Measurements from ENCODE around the gene VPS16.

Gene VPS16

GRCh38 chr20:2835331-2835796 lies 5.2 kb upstream of the VPS16 start:
- no peak for DNase-seq (ENCODE audit: low read depth in 2 of 2)

DNA sequence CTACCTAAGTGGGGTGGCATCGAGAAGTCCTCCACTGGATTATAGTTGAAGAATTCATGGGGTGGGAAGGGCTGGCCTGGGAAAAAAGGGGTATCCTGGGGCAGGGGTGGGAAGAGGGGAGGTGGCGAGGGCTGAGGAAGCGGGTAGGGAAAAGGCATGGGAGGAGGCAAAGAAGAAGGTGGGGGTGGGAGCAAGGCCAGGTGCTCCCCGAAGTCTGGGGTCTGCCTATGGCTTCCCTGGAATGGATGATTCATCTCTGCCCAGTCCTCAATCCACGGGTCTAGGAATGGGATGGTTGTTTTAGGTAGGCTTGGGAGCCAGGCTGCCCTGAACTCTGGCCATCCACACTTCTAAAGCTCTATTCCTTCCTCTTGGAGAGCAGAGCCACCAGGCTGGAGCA lies 4.5 kb upstream of the VPS16 start:
- no peak for DNase-seq (ENCODE audit: low read depth in 2 of 2)

GRCh38 chr20:2837221-2837960 lies 3.2 kb upstream of the VPS16 start:
- DNase-seq (ENCODE audit: low read depth in 2 of 2), result no peak

DNA sequence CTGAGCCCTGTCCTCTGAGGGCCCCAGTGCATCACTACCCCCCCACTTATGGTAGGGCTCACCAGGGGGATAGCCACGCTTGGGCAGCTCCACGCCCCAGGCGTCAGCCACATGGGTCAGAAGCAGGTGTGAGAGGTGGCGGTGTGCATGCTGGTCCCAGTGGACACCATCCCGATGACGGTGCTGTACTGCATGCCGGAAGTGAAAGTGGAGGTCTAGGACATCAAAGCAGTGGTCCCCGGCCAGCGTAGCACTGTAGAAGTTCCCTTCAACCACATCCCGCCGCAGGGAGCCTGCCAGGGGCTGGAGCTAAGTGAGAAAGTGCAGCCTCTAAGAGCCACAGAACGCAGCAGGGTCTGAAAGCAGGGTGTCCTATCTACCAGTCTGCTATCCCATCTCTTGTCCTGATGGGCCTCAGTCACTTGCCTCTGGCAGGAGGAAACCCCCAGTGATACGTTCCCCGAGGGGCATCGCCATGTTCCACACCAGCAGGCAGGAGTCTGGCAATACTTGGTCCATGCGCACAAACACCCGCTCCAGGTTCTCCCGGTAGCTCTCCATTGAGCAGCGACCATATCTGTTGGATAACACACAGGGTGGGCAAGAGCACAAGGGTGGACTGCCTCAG lies 2.3 kb upstream of the VPS16 start:
- DNase-seq (ENCODE audit: low read depth in 2 of 2), result no peak

- no peak for DNase-seq (ENCODE audit: low read depth in 2 of 2)
These were observed 1.5 kb upstream of the VPS16 start for GRCh38 chr20:2838847-2839671.

DNA sequence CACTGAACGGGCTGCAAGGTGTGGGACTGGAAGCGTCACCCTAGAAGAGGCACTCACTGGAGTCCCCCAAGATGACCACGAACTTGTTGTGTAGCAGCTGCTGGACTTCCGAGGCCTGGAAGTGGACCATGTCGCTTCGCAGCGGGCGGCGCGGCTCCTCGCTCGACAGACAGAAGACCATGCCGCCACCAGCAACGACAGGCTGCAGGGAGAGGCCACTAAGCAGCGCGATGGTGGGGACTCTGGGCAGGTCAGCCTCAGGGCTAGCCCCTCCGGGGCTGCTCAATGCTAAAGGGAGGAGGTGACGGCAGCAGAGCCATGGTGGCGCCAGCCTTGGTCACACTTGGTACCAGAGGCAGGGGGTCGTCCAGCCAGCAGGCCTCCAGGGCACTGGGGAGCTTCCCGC lies 810 bp upstream of the VPS16 start:
- DNase-seq (ENCODE audit: low read depth in 2 of 2), result no peak

- DNase-seq (ENCODE audit: low read depth in 2 of 2), result peak in 1 of 2 experiments; percentile 15
These were observed 504 bp downstream of the VPS16 start for GRCh38 chr20:2840967-2841531.

- DNase-seq (ENCODE audit: low read depth in 2 of 2), result no peak
These were observed 5.1 kb downstream of the VPS16 start for GRCh38 chr20:2845607-2846006.

GRCh38 chr20:2846698-2847097 lies 6.2 kb downstream of the VPS16 start:
- DNase-seq (ENCODE audit: low read depth in 2 of 2), result no peak

DNA sequence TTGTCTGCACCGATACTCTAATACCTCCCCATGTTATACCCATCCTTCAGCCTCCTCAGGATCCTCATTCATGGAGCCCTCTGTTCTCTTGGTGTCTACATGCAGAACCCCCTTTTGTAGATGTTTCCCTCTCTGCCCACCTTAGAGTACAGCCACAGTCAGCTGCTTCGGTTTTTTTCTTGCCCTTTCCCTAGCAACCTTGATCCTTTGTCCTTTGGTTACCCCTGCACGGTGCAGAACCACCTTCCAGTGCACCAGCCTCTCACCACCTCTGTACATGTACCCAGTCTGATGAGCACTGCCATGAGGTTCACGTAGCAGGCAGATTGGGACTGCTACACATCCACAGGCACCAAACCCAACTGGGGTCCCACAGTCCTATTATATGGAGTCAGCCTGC lies 7.3 kb downstream of the VPS16 start:
- DNase-seq (ENCODE audit: low read depth in 2 of 2), result no peak

GRCh38 chr20:2849529-2849928 lies 9.0 kb downstream of the VPS16 start:
- DNase-seq (ENCODE audit: low read depth in 2 of 2), result no peak

DNA sequence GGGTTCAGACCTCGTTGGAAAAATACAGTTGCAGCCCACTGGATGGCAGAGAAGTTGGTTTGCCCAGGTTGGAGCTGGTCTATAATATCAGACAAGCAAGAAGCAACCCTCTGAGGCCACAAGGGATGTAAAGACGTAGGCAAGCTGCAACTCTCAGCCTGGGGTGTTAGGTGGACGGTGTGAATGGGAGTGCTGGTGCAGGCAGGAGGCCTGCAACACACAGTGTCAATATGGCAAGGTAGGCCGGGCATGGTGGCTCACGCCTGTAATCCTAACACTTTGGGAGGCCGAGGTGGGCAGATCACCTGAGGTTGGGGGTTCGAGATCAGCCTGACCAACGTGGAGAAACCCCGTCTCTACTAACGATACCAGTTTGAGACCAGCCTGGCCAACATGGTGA lies 10.5 kb downstream of the VPS16 start:
- DNase-seq (ENCODE audit: low read depth in 2 of 2), result no peak

- DNase-seq (ENCODE audit: low read depth in 2 of 2), result no peak
These were observed 18.0 kb downstream of the VPS16 start for GRCh38 chr20:2858591-2858990.

- DNase-seq (ENCODE audit: low read depth in 2 of 2), result no peak
These were observed 19.0 kb downstream of the VPS16 start for GRCh38 chr20:2859330-2860121.

DNA sequence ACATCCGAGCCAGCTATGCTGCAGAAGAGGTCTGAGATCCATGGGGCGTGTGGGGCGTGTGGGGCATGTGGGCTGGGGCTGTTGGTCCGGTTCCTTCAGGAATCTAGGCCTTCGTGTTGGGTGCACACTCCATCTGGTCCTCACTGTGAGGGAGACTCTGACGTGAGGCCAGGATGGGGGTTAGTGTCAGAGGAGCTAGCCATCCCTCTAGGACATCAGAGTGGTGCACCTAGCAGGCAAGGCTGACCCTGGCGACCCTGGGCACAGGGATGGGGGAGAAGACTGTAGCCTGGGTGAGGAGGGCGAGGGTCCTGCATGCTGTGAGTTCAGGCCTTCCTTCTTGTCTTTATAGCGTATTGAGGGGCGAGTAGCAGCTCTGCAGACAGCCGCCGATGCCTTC lies 24.1 kb downstream of the VPS16 start:
- no peak for DNase-seq (ENCODE audit: low read depth in 2 of 2)

DNA sequence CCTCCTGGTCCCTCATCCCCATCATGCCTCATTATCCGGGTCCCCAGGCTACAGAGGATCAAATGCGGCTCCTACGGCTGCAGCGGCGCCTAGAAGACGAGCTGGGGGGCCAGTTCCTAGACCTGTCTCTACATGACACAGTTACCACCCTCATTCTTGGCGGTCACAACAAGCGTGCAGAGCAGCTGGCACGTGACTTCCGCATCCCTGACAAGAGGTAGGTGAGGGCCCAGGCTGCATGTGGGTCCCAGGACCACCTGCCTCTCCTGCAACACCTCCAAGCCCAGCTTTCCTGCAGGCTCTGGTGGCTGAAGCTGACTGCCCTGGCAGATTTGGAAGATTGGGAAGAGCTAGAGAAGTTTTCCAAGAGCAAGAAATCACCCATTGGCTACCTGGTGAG lies 24.6 kb downstream of the VPS16 start:
- DNase-seq (ENCODE audit: low read depth in 2 of 2), result no peak

DNA sequence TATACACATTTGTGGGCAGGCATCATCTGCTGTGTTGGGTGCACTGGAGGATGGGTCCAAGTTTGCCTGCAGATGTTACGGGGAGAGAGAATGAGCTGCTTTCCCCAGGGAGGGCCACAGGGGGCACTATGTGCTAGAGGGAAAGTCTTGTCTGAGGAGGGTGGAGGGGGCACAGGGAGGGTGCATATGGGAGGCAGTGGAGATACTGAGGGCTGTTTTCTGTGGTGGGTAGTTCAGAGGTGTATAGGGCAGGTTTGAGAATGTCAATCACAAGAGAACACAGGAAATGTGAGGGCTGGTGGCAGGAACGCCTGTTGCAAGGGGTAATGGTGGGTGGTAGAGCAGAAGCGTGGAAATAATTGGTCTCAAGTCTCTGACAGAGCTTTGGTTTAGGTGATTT lies 25.1 kb downstream of the VPS16 start:
- DNase-seq (ENCODE audit: low read depth in 2 of 2), result no peak

- DNase-seq (ENCODE audit: low read depth in 2 of 2), result no peak
These were observed 25.7 kb downstream of the VPS16 start for GRCh38 chr20:2866236-2866635.

DNA sequence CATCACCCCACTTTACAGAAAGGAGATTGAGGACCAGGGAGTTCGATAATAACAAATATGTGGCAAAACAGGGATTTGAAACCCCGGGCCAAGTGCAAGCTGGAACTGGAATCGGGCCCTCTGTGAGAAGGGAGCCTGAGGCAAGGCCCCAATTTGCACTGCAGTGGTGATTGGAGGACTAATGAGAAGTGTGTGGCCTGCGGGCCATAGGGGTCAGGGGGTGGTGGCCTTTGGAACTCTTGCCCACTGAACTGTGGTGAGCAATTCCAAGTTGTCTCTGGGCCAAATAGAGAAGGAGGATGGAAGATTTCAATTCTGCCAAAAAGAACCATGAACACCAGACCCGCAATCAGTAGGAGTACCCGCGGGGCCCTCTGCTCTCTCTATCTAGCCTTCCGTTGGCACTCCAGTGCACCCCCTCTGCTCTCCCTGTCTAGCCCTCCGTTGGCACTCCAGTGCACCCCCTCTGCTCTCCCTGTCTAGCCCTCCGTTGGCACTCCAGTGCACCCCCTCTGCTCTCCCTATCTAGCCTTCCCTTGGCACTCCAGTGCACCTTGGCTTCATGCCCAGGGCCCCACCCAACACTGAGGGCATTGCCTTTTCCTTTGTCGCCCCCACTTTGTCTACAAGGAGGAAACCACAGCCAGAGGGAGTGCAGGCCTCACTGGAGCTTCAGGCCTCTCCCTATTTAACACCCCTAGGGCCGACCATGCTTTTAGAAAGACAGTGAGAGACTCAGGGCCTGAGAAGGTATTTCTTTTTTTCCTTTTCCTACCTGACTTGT lies 26.7 kb downstream of the VPS16 start:
- DNase-seq (ENCODE audit: low read depth in 2 of 2), result no peak

DNA sequence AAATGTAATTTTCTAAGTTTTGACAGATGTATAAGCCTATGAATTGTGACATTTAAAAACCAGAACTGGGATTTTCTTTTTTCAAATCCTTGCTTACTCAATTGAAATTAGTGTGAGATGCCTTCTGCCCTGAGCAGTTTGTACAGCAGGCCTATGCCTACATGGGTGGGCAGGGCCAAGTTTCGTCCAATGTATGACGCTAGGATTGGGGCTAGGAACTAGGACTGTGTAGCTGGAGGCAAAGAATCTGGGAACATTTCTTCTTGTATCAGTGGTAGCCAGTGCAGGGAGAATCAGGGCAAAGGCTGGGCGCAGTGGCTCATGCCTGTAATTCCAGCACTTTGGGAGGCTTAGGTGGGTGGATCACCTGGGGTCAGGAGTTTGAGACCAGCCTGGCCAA lies 28.8 kb downstream of the VPS16 start:
- no peak for DNase-seq (ENCODE audit: low read depth in 2 of 2)

- no peak for DNase-seq (ENCODE audit: low read depth in 2 of 2)
These were observed 30.5 kb downstream of the VPS16 start for GRCh38 chr20:2871111-2871465.

Data from fibroblast of skin of left biceps (primary cell).